Body of pancreas (tissue), 4 donors: ENCODE measurements around the gene MKX.
A peak's percentile ranks its signal among the peaks of the same experiment; 100 is the strongest.

Experiments
- POLR2A ChIP-seq, 3 donors: fragments of 450-650 bp; IDR thresholded peaks; one replicate each; pipeline ENCODE4 v1.6.1; 2016; ENCODE audit warnings: antibody characterized with exemption in 3 of 3, mild to moderate bottlenecking in 2 of 3
- TF ChIP-seq, protein P1 (sequence below), 7 experiments: fragments of 450-650 bp in 4 of 7; fragments of 200-600 bp in 3 of 7; sonication (generic) in 3 of 7; IDR thresholded peaks; one replicate each; pipeline ENCODE4 v1.5.1; 2016 to 2019; ENCODE audit warnings: antibody characterized with exemption in 7 of 7

DNA sequence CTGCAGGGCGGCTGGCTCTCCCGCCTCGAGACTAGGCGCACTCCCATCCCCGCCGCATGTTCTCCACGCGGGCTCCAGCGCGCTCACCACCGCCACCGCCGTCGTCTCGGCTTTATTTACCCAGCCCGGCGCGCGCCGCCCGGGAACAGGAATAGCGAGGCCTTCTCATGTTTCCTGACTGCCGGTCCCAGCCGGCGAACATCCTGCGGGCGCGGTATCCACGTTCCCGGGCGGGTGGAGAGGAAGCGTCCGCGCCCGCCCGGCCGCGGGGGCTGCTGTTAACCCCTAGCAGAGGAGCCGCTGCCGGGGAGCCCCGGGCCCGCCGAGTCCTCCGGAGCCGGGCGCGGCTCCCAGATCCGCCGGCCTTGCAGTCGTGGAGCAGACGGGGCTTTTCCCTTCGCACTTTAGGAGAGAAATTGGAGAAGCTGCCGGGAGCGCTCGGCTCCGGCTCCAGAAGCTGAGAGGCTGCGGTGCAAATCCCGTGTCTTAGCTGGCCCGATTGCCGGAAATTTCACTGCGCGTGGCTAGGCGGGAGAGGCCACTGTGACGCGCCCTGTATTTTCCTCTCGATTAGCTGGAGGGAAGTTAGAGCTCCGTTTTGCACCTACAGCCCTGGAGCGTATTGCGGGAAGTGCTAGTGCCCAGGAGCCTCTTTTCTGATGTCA, at the start of gene MKX:
- TF ChIP-seq, protein P1, sequence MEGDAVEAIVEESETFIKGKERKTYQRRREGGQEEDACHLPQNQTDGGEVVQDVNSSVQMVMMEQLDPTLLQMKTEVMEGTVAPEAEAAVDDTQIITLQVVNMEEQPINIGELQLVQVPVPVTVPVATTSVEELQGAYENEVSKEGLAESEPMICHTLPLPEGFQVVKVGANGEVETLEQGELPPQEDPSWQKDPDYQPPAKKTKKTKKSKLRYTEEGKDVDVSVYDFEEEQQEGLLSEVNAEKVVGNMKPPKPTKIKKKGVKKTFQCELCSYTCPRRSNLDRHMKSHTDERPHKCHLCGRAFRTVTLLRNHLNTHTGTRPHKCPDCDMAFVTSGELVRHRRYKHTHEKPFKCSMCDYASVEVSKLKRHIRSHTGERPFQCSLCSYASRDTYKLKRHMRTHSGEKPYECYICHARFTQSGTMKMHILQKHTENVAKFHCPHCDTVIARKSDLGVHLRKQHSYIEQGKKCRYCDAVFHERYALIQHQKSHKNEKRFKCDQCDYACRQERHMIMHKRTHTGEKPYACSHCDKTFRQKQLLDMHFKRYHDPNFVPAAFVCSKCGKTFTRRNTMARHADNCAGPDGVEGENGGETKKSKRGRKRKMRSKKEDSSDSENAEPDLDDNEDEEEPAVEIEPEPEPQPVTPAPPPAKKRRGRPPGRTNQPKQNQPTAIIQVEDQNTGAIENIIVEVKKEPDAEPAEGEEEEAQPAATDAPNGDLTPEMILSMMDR (IDR thresholded peaks at IDR 0.05): peak in 2 of 7 experiments; percentile 33 to 34
- no peak for TF ChIP-seq POLR2A (IDR thresholded peaks at IDR 0.05)
